Bronchial epithelial cell (primary cell): ENCODE data around the gene TCTA. TPM values are rescaled to one million over a fixed set of nuclear protein-coding genes. Genes with fewer than 3 reads are reported as not detected.

ENCODE experiments used
- DNase-seq: peaks from one replicate; pipeline ENCODE4 v3.0.0-alpha.2; 2010; ENCODE audit warnings: low read depth
- FAIRE-seq: peaks from 2 replicates; lab custom pipeline; 2011; peaks lifted over from hg19 to GRCh38; lab: Jason Lieb, UNC
- H3K27me3 ChIP-seq: 2 replicates; pipeline ENCODE4 v1.5.1; 2011; ENCODE audit warnings: low read length; ENCODE audit not compliant: control insufficient read depth, insufficient read depth
- H3K36me3 ChIP-seq: 2 replicates; pipeline ENCODE4 v1.5.1; 2011; ENCODE audit warnings: low read length; ENCODE audit not compliant: control insufficient read depth, insufficient read depth
- H3K4me3 ChIP-seq: 2 replicates; pipeline ENCODE4 v1.5.1; 2011; ENCODE audit warnings: mild to moderate bottlenecking, low read depth, low read length, control low read depth
- total RNA-seq: library from RNA; depleted of rRNA; stranded (reverse); fragments of >200 nt; gene quantifications from 2 replicates; pipeline ENCODE4 v1.2.1, GENCODE V29; 2014
- TF ChIP-seq, protein P1 (sequence below): IDR thresholded peaks from 2 replicates; pipeline ENCODE4 v1.5.1; 2011; ENCODE audit warnings: mild to moderate bottlenecking, moderate library complexity, low read length, control low read depth, inconsistent platforms; ENCODE audit not compliant: insufficient read depth, severe bottlenecking

Gene TCTA, protein sequence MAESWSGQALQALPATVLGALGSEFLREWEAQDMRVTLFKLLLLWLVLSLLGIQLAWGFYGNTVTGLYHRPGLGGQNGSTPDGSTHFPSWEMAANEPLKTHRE
- total RNA-seq, result 4.5 and 9.1 TPM in 2 replicates

DNA sequence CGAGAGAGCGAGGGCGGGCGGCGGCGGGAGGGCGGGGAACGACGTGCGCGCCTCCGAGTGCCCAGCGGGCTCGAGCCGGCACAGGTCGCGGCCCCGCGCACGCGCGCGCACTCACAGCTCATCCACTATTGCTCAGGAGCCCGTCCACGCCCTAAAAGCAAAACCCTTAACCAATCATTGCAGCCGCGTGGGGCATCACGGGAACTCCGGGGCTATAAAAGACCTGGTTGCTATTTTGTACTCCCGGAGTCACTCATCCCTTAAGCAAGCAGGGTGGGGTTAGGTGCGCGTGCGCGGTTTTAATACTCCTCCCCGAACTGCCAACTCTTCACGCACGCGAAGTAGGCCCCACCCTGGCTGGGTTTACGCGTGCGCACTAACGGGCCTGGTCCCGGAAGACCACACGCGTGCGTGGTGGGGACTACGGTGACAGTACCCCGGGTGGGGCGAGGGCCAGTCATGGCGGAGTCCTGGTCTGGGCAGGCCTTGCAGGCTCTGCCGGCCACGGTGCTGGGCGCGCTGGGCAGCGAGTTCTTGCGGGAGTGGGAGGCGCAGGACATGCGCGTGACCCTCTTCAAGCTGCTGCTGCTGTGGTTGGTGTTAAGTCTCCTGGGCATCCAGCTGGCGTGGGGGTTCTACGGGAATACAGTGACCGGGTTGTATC is at the start of gene TCTA, which contains the start of gene RHOA:
TCTA (plus strand) TSS at position 456 of the 664 bp plus-strand sequence; CDS start at position 460, 4 bp downstream.
RHOA (minus strand) TSS at position 9 of the 664 bp plus-strand sequence. CDS start 36,387 bp downstream, outside the sequence.
- no peaks in the 10 kb centered on the region for H3K27me3 ChIP-seq
- H3K36me3 ChIP-seq, result peaks cover 13% of the 10 kb centered on the region
- FAIRE-seq (no peak), DNase-seq (peak; percentile 99)
- TF ChIP-seq, protein P1, sequence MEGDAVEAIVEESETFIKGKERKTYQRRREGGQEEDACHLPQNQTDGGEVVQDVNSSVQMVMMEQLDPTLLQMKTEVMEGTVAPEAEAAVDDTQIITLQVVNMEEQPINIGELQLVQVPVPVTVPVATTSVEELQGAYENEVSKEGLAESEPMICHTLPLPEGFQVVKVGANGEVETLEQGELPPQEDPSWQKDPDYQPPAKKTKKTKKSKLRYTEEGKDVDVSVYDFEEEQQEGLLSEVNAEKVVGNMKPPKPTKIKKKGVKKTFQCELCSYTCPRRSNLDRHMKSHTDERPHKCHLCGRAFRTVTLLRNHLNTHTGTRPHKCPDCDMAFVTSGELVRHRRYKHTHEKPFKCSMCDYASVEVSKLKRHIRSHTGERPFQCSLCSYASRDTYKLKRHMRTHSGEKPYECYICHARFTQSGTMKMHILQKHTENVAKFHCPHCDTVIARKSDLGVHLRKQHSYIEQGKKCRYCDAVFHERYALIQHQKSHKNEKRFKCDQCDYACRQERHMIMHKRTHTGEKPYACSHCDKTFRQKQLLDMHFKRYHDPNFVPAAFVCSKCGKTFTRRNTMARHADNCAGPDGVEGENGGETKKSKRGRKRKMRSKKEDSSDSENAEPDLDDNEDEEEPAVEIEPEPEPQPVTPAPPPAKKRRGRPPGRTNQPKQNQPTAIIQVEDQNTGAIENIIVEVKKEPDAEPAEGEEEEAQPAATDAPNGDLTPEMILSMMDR, result no peak
- H3K4me3 ChIP-seq, result peak within 1 kb of the TSS; percentile 79

DNA sequence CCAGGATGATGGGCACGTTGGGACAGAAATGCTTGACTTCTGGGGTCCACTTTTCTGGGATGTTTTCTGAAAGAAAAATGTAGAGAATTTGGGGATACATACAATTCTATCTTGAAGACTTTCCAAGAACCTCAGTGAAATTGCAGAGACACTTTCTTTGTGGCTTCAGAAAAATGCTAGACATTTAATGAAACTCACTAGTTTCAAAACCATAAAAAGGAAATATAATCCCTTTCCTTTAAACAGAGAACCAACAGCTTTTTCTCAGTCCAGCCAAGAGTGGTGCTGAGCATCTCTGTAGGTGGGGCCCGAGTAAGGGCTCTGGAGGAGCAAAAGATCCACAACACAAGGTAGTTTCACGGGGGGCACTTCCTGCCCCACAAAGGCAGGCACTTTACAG is 49.7 kb upstream of the TCTA start:
- DNase-seq (no peak), FAIRE-seq (no peak)
- Histone ChIP-seq H3K27me3 (no peaks in the 10 kb centered on the region), H3K4me3 (no peak overlapping the region), H3K36me3 (peaks cover 23% of the 10 kb centered on the region)
- TF ChIP-seq, protein P1, result no peak

DNA sequence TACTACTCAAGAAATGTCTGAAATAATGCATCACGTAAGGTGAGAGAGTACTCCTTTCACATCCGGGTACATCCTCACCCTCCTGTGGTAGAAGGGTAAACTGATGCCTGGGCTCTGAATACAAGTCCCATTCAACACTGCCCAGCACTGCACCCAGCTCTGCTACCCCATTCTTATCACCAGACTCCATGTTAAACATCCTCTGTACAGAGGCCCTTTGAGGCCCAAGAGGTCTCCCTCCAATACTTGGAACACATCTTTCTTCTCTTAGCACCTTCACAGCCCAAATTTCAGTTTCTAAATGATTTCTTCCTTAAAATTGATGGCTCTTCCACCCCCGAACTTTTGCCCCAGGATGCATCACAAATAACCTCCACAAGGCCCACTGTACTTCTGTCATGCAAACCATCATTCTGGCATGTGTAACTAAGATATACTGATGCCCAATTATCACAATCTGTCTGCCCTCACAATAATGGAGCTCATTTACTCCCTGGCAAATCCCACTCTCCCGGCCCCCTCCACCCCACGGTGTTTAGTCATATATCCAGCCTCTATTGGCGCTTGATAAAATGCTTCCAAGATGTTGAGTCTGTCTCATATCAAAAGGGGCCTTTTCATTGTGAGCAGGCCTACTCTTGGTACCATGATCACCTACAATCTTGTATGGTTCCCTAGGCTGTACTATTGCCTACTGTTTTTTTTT is 41.5 kb upstream of the TCTA start:
- TF ChIP-seq, protein P1, result no peak
- FAIRE-seq, result no peak
- no peak overlapping the region for H3K4me3 ChIP-seq
- H3K36me3 ChIP-seq, result peaks cover 23% of the 10 kb centered on the region
- DNase-seq, result no peak
- no peaks in the 10 kb centered on the region for H3K27me3 ChIP-seq

DNA sequence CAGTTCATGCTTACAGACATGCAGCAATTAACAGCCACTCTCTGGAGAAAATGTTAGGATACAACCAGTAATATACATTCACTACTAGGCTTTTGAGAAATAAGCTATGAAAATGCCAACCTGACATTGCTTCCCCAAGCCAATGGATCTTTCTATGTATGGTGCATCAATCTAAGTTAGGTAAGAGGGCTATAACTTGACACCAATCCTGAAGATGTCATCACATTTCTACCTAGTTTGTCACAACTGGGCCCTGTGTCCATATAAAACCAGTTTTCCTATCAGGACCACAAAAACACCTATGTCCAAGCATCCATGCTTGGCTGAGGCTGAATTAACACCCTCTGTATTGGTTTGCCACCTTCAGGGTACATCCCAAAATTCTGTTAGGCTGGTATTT is 40.3 kb upstream of the TCTA start:
- TF ChIP-seq, protein P1, result no peak
- FAIRE-seq (no peak), DNase-seq (no peak)
- Histone ChIP-seq H3K36me3 (peaks cover 16% of the 10 kb centered on the region), H3K4me3 (no peak overlapping the region), H3K27me3 (no peaks in the 10 kb centered on the region)

DNA sequence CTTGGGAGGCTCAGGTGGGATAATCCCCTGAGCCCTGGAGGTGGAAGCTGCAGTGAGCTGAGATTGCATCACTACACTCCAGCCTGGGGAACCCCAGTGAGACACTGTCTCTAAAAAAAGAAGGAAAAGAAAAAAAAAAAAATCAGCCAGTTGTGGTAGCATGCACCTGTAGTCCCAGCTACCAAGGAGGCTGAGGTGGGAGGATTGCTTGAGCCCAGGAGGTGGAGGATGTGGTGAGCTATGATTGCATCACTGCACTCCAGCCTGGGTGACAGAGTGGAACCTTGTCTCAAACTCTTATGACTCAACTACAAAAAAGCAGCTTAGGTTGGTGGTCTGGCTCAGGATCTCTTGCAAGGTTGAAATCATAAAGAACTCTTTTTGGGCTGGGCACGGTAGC is 34.7 kb upstream of the TCTA start:
- Histone ChIP-seq H3K27me3 (no peaks in the 10 kb centered on the region), H3K36me3 (peaks cover 8% of the 10 kb centered on the region), H3K4me3 (no peak overlapping the region)
- DNase-seq, result peak; percentile 51
- TF ChIP-seq, protein P1, result no peak
- no peak for FAIRE-seq
